GM18526 (cell line): ENCODE results near the gene MOSPD2.

Experiments
- POLR2A ChIP-seq: IDR thresholded peaks from 3 replicates; pipeline ENCODE4 v1.6.1; 2011; ENCODE audit not compliant: insufficient read length; ENCODE audit errors: extremely low read depth

The MOSPD2 gene

GRCh38 chrX:14886252-14886651, 13.0 kb downstream of the MOSPD2 start:
- no peak for TF ChIP-seq POLR2A

DNA sequence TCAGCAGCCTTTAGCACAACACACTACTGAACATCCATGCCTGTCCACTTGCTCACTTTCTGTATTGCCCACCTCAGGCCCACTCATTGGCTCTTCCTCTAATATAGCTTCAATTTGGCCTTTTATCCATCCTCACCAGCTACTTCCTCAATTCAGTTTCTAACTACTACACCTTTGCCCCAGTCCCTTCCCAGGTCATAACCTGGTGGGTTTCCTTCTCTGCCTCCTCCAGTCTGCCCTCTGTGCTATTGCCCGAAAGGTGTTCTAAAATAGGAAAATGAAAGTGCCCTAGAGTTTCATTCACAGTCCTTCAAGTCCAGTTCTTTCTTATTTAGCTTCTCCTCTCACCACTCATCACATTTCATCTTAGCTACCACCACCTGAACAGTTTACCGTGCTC, 23.1 kb downstream of the MOSPD2 start:
- TF ChIP-seq POLR2A: no peak

DNA sequence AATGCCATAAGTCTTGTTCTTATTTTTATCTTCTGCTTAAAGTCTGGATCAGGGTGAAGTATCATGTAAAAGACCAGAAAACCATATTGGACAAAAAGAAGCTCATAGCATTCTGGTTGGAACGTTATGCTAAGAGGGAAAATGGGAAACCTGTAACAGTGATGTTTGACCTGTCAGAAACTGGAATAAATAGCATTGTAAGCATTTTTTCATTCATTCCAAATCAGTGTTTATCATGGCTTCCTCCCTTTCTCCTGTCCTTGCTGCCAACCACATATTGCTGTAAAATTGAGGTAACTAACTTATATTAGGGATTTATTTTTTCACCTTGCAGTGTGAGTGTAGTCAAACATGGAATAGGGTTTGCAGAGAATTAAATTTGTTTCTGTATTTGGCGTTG, 23.8 kb downstream of the MOSPD2 start:
- TF ChIP-seq POLR2A: no peak

DNA sequence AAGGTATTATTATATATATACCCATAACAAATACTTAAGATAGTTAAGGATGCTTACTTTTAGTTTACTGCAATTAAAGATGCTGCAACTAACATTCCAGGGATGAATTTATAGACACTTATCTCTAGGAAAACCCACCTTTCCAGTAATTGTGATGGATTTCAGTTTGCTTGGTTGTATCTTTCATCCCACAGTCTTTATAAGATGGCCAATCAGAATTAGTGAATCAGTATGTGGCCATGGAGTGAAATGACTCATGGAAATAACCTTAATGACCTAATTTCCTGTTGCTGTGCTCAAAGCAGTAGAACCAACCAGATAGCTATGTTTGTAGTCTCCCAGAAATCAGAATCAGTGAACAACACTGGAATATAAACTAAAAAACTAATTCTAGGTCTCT, 26.4 kb downstream of the MOSPD2 start:
- no peak for TF ChIP-seq POLR2A

DNA sequence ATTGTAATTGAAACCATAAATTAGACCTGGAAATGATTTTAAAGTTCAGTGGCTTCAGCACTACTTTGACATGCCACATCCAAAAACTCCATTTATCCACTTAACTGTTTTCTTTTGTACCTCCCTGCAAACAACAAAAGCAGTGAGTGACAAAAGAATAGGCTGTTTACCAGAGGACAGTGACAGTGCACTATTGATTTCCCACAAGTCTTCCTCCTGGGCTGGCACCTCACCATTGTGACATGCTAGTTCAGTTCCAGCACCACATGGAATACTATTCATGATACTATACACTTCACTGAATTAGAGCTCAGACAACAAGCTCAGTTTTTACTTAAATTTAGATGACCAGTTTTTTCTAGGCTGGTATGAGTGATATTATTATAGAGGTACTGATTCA, 29.3 kb downstream of the MOSPD2 start:
- TF ChIP-seq POLR2A: no peak

GRCh38 chrX:14903891-14904290, 30.7 kb downstream of the MOSPD2 start:
- no peak for TF ChIP-seq POLR2A

DNA sequence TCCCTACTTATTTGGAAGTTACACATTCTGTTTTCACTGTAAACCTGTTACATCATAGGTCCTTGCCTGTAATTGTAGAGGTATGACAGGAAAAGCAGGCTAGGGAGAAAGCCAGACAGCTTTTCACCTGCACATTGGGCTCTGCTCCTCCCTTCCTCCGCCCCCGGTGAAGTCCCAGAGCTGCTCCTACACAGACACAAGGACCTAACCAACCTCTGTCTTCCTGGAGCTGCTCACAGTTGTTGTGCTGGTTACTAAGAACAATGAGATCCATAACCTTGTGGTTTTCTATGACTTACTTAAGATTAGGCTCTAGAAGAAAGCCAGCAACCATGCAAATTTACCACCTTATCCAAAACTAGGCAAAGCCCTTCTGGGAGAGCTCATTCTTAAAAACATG, 40.0 kb downstream of the MOSPD2 start:
- no peak for TF ChIP-seq POLR2A

DNA sequence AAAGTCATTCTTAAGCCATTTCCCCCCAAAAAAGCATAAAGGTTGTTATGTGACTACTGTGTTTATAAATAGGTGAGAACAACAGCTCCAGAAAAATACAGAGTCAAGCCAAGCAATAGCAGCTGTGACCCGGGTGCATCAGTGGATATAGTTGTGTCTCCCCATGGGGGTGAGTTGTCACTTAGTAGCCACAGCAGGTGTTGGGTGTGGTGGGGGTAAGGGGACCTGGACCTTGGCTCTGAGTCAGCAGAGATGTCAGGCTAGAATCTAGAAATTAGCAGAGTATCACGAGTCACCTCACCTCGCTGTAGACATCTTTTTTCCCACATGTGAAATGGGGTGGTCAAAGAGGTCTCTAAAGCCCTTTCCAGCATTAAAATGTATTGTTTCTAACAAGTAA, 42.4 kb downstream of the MOSPD2 start:
- TF ChIP-seq POLR2A: no peak

GRCh38 chrX:14916017-14916674, 42.9 kb downstream of the MOSPD2 start:
- no peak for TF ChIP-seq POLR2A

DNA sequence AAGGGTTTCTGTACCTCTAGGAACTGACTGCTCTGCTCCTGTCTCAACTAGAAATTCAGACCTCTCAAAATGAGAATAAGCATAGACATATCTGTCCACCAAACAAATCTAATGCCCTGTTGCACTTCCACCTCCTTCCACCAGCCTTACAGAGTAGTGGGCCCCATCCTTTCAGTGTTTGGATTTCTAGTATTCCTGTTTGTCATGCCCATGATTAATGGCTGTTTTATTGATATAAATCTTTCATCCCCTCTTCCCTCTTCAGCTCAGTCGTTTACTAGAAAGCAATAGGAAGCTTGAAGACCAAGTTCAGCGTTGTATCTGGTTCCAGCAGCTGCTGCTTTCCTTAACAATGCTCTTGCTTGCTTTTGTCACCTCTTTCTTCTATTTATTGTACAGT, 46.2 kb downstream of the MOSPD2 start:
- no peak for TF ChIP-seq POLR2A

DNA sequence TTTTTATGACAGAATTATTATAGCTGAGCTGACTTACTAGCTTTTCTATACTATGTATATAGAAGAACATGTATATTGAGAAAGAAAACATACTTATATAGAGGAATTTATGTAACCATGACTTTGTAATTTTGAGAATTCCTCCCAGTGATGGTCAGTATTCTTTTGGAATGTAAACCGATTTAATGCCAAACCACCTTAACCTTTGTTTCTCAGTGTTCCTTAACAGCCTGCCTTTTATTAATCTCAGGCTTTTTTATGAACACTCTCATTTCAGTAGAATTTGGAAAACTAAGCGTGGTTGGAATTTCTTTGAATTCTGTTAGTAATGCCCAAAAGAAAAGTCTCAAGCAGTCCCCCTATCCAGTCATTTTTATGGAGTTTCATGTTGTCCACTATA, 47.0 kb downstream of the MOSPD2 start:
- TF ChIP-seq POLR2A: no peak

GRCh38 chrX:14922437-14922836, 49.2 kb downstream of the MOSPD2 start:
- no peak for TF ChIP-seq POLR2A

GRCh38 chrX:14923761-14924160, 50.5 kb downstream of the MOSPD2 start:
- TF ChIP-seq POLR2A: no peak

GRCh38 chrX:14926471-14926870, 53.2 kb downstream of the MOSPD2 start:
- TF ChIP-seq POLR2A: no peak

DNA sequence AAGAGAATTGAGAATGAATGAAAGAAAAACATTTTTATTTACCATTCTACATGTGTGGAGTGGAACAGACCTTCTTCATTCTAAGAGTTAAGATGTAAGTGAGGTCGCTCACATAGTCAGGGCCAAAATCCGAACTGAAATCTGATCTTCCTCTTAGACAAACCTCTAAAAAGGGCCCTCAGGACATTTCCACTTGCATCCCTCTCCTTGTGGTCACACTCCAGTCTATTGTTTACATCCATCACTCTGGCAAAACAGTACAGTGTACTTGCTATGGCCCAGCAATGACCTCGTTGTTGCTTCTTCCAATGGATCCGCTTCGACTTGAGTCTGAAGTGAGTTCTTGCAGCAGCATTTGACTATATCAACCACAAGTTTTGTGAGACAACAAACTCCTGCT, 54.2 kb downstream of the MOSPD2 start:
- TF ChIP-seq POLR2A: no peak

DNA sequence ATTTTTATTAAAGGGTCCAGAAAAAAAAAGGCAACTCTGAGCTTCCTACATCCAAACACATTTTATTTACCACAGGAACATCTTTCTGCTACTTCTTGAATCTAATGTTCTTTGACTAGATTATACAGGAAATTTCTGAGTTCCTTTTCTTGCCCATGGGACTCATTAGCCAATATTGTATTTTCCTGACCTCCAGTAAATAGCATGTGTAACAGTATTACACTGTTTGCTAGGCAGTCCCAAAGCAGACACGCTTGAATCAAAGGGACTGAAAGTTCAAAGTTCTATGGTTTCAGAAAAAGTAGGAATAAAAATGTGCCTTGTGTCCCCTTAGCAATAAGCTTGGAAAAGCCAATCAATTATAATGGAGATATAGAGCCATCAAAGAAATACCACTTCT, 57.4 kb downstream of the MOSPD2 start:
- no peak for TF ChIP-seq POLR2A

GRCh38 chrX:14932136-14932535, 58.9 kb downstream of the MOSPD2 start:
- TF ChIP-seq POLR2A: no peak
